IMR-90 (cell line): ENCODE measurements around the gene PLEK. TPM values are rescaled to one million over a fixed set of nuclear protein-coding genes. Genes with fewer than 3 reads are reported as not detected.

ENCODE experiments used
- ATAC-seq: fragments of 200-7000 bp; cut with Tn5 transposase; 2 replicates; pipeline ENCODE4 v1.9.1; 2020; ENCODE audit warnings: low read depth, mild to moderate bottlenecking, moderate library complexity
- BruUV-seq: library from RNA; stranded (reverse); fragments of 400-500 nt; replicated peaks from 2 replicates; lab custom pipeline; 2021; lab: Mats Ljungman, UMichigan
- CTCF ChIA-PET: fragments of 300-600 bp; formaldehyde crosslinking; extraction: SDS; loops from one replicate; lab custom pipeline; 2021; ENCODE audit warnings: antibody characterized with exemption; lab: Yijun Ruan, JAX
- POLR2A ChIA-PET: fragments of 300-600 bp; sonication (Branson Sonifier 250); formaldehyde crosslinking; loops from one replicate; lab custom pipeline; 2022; ENCODE audit warnings: antibody characterized with exemption; ENCODE audit not compliant: unreplicated experiment; lab: Charles Lee
- DNase-seq: peaks from one replicate; pipeline ENCODE4 v3.0.0; 2013
- H2AFZ ChIP-seq: replicated peaks from 2 replicates; pipeline ENCODE3; 2013; ENCODE audit warnings: low read length, mild to moderate bottlenecking; ENCODE audit not compliant: poor library complexity
- H2AK5ac ChIP-seq: 2 replicates; pipeline ENCODE4 v1.6.1; 2013; ENCODE audit warnings: low read depth, low read length, inconsistent platforms
- H2AK9ac ChIP-seq: replicated peaks from 2 replicates; pipeline ENCODE3; 2013; ENCODE audit warnings: mild to moderate bottlenecking, low read depth, low read length, moderate library complexity; ENCODE audit not compliant: poor library complexity
- H2BK120ac ChIP-seq: 2 replicates; pipeline ENCODE4 v1.6.1; 2013; ENCODE audit warnings: low read depth, low read length, inconsistent platforms
- H2BK15ac ChIP-seq: 3 replicates; pipeline ENCODE4 v1.6.1; 2013; ENCODE audit warnings: low read depth, low read length, inconsistent platforms
- H2BK20ac ChIP-seq: 2 replicates; pipeline ENCODE4 v1.6.1; 2013; ENCODE audit warnings: low read depth, mild to moderate bottlenecking, inconsistent platforms, low read length, moderate library complexity
- H2BK5ac ChIP-seq: 2 replicates; pipeline ENCODE4 v1.6.1; 2013; ENCODE audit warnings: mild to moderate bottlenecking, low read depth, low read length, inconsistent platforms; ENCODE audit not compliant: poor library complexity, severe bottlenecking
- H3K14ac ChIP-seq: replicated peaks from 2 replicates; pipeline ENCODE4 v1.6.1; 2013; ENCODE audit warnings: low read depth, low read length, inconsistent platforms
- H3K18ac ChIP-seq: 2 replicates; pipeline ENCODE4 v1.6.1; 2013; ENCODE audit warnings: low read depth, low read length, control low read depth
- H3K23ac ChIP-seq: 2 replicates; pipeline ENCODE4 v1.6.1; 2013; ENCODE audit warnings: low read depth, low read length, inconsistent platforms
- H3K27ac ChIP-seq: 2 replicates; pipeline ENCODE4 v1.5.1; 2013; ENCODE audit warnings: mild to moderate bottlenecking, control low read depth, low read length; ENCODE audit not compliant: insufficient read depth
- H3K27me3 ChIP-seq: 2 replicates; pipeline ENCODE4 v1.6.1; 2013; ENCODE audit warnings: low read length; ENCODE audit not compliant: control insufficient read depth, insufficient read depth
- H3K36me3 ChIP-seq: 2 replicates; pipeline ENCODE4 v1.6.1; 2013; ENCODE audit warnings: low read length, mixed read lengths; ENCODE audit not compliant: control insufficient read depth, insufficient read depth
- H3K4ac ChIP-seq: 2 replicates; pipeline ENCODE4 v1.6.1; 2013; ENCODE audit warnings: low read depth, low read length, inconsistent platforms
- H3K4me1 ChIP-seq: 2 replicates; pipeline ENCODE4 v1.6.1; 2013; ENCODE audit warnings: low read length, mixed read lengths; ENCODE audit not compliant: control insufficient read depth, insufficient read depth
- H3K4me2 ChIP-seq: 2 replicates; pipeline ENCODE4 v1.6.1; 2013; ENCODE audit warnings: low read depth, mild to moderate bottlenecking, control low read depth, low read length, moderate library complexity
- H3K4me3 ChIP-seq: 2 replicates; pipeline ENCODE4 v1.5.1; 2013; ENCODE audit warnings: low read depth, mild to moderate bottlenecking, control low read depth, low read length, moderate library complexity; ENCODE audit not compliant: insufficient read depth
- H3K56ac ChIP-seq: 2 replicates; pipeline ENCODE4 v1.6.1; 2013; ENCODE audit warnings: low read length, inconsistent platforms; ENCODE audit not compliant: insufficient read depth; ENCODE audit errors: extremely low read depth
- H3K79me1 ChIP-seq, 2 experiments: 2 replicates each; pipeline ENCODE4 v1.6.1; 2013; ENCODE audit warnings: low read length in 2 of 2, inconsistent platforms in 1 of 2, low read depth in 1 of 2
- H3K9ac ChIP-seq: 2 replicates; pipeline ENCODE4 v1.6.1; 2013; ENCODE audit warnings: low read depth, low read length, control low read depth
- H3K9me1 ChIP-seq: 2 replicates; pipeline ENCODE4 v1.6.1; 2013; ENCODE audit warnings: low read length, inconsistent platforms; ENCODE audit not compliant: insufficient read depth
- H3K9me3 ChIP-seq: 2 replicates; pipeline ENCODE4 v1.6.1; 2013; ENCODE audit warnings: low read length; ENCODE audit not compliant: control insufficient read depth, insufficient read depth
- H4K20me1 ChIP-seq: 2 replicates; pipeline ENCODE4 v1.6.1; 2013; ENCODE audit warnings: low read length, inconsistent platforms; ENCODE audit not compliant: insufficient read depth
- H4K5ac ChIP-seq: 2 replicates; pipeline ENCODE4 v1.6.1; 2013; ENCODE audit warnings: mild to moderate bottlenecking, low read depth, low read length, control low read depth
- H4K8ac ChIP-seq, 2 experiments: 2 replicates each; pipeline ENCODE4 v1.6.1; 2013; ENCODE audit warnings: low read depth in 2 of 2, low read length in 2 of 2, control low read depth in 1 of 2, inconsistent platforms in 1 of 2
- H4K91ac ChIP-seq: 2 replicates; pipeline ENCODE4 v1.6.1; 2013; ENCODE audit warnings: low read depth, low read length, inconsistent platforms; ENCODE audit not compliant: insufficient read depth
- BHLHE40 ChIP-seq: fragments of 150-350 bp; IDR thresholded peaks from 2 replicates; pipeline ENCODE4 v1.6.1; 2016; ENCODE audit warnings: mild to moderate bottlenecking, low read depth, low read length
- CEBPB ChIP-seq: IDR thresholded peaks from 2 replicates; pipeline ENCODE4 v1.6.1; 2012; ENCODE audit warnings: low read depth, low read length, improper control_type of control experiment
- CHD1 ChIP-seq: IDR thresholded peaks from 2 replicates; pipeline ENCODE4 v1.6.1; 2012; ENCODE audit warnings: low read depth, low read length, improper control_type of control experiment
- FOS ChIP-seq: fragments of 150-350 bp; IDR thresholded peaks from 2 replicates; pipeline ENCODE4 v1.6.1; 2016; ENCODE audit warnings: low read depth, low read length
- MAFK ChIP-seq: IDR thresholded peaks from 2 replicates; pipeline ENCODE4 v1.6.1; 2012; ENCODE audit warnings: low read depth, low read length, improper control_type of control experiment
- MAZ ChIP-seq: IDR thresholded peaks from 2 replicates; pipeline ENCODE4 v1.6.1; 2012; ENCODE audit warnings: low read depth, mild to moderate bottlenecking, low read length, improper control_type of control experiment, moderate library complexity, borderline replicate concordance
- MXI1 ChIP-seq: IDR thresholded peaks from 2 replicates; pipeline ENCODE4 v1.6.1; 2012; ENCODE audit warnings: low read depth, mild to moderate bottlenecking, low read length, moderate library complexity, borderline replicate concordance
- NFE2L2 ChIP-seq: fragments of 150-350 bp; IDR thresholded peaks from 2 replicates; pipeline ENCODE4 v1.6.1; 2016; ENCODE audit warnings: low read depth, mild to moderate bottlenecking, low read length
- POLR2A ChIP-seq: IDR thresholded peaks from 2 replicates; pipeline ENCODE4 v1.6.1; 2012; ENCODE audit warnings: mild to moderate bottlenecking, low read depth, low read length
- RAD21 ChIP-seq: IDR thresholded peaks from 2 replicates; pipeline ENCODE4 v1.6.1; 2012; ENCODE audit warnings: low read length, improper control_type of control experiment
- RCOR1 ChIP-seq: IDR thresholded peaks from 2 replicates; pipeline ENCODE4 v1.6.1; 2012; ENCODE audit warnings: mild to moderate bottlenecking, low read length, improper control_type of control experiment; ENCODE audit not compliant: insufficient replicate concordance
- RFX5 ChIP-seq: IDR thresholded peaks from 2 replicates; pipeline ENCODE4 v1.8.0; 2012; ENCODE audit warnings: low read depth, mild to moderate bottlenecking, low read length, moderate library complexity
- SMC3 ChIP-seq: fragments of 150-350 bp; IDR thresholded peaks from 2 replicates; pipeline ENCODE4 v1.6.1; 2016; ENCODE audit warnings: low read depth, mild to moderate bottlenecking, antibody characterized with exemption, low read length, moderate library complexity
- USF2 ChIP-seq: fragments of 150-350 bp; IDR thresholded peaks from 2 replicates; pipeline ENCODE4 v1.6.1; 2017; ENCODE audit warnings: mild to moderate bottlenecking, antibody characterized with exemption, low read length, low read depth
- WGBS, 2 experiments: methylation state at CpG; one replicate each; pipeline versions ENCODE4 v1.1.5 to v1.1.7; 2013; ENCODE audit warnings: missing lambda C conversion rate in 2 of 2; ENCODE audit not compliant: insufficient read length in 1 of 2; ENCODE audit errors: extremely low coverage in 2 of 2; 5-methylcytosine and 5-hydroxymethylcytosine counted together
- dilution Hi-C: fragments of 300-500 bp; cut with HindIII; formaldehyde crosslinking; loops from one replicate; pipeline ENCODE4 v1.14.3; 2018; ENCODE audit warnings: low sequenced_read_pairs; ENCODE audit not compliant: unreplicated experiment
- in situ Hi-C: fragments of 300-500 bp; cut with MboI; formaldehyde crosslinking; loops from 3 replicates; pipeline ENCODE4 v1.14.3; 2019; ENCODE audit warnings: low sequenced_read_pairs, inconsistent platforms, mixed read lengths
- intact Hi-C: fragments of 100-400 bp; cut with micrococcal nuclease; formaldehyde crosslinking; loops from 2 replicates; pipeline ENCODE4 v1.10.0; 2022
- polyA plus RNA-seq, 3 experiments: library from polyadenylated mRNA; depleted of rRNA; stranded (reverse); fragments of >200 nt; gene quantifications; 2 replicates each; pipeline ENCODE4 v1.2.3, GENCODE V29; 2012; ENCODE audit warnings: low replicate concordance in 1 of 3
- total RNA-seq: library from RNA; depleted of rRNA; stranded (reverse); fragments of >200 nt; gene quantifications from 2 replicates; pipeline ENCODE4 v1.2.3, GENCODE V29; 2012
- TF ChIP-seq, protein P1 (sequence below): conservative IDR thresholded peaks from 2 replicates; pipeline ENCODE4 v1.5.1; 2012; ENCODE audit warnings: mild to moderate bottlenecking, low read depth, low read length, improper control_type of control experiment
- TF ChIP-seq, protein P2 (sequence below): fragments of 150-350 bp; IDR thresholded peaks from 2 replicates; pipeline ENCODE4 v1.6.1; 2016; ENCODE audit warnings: low read depth, mild to moderate bottlenecking, low read length, moderate library complexity, borderline replicate concordance

Gene PLEK
- total and polyA plus RNA-seq, 2 of the 4 experiments (the other 2 are of a cell fraction): under 0.01 TPM; not detected in 1

- in situ Hi-C loops (no loop called here), intact Hi-C loops (no loop called here), dilution Hi-C loops (no loop called here)
- Histone ChIP-seq H2BK5ac (no peak overlapping the region), H3K9me1 (peaks cover 9% of the 10 kb centered on the region), H3K36me3 (no peaks in the 10 kb centered on the region), H4K8ac (no peak overlapping the region), H3K4me2 (no peak overlapping the region), H3K56ac (no peak overlapping the region), H4K20me1 (no peaks in the 10 kb centered on the region), H3K9ac (no peak overlapping the region), H2AFZ (no peak overlapping the region), H3K9me3 (no peaks in the 10 kb centered on the region), H2BK20ac (no peak overlapping the region), H3K18ac (no peak overlapping the region), H3K27ac (no peak overlapping the region), H3K4me1 (peaks cover 4% of the 10 kb centered on the region), H3K79me1 (no peaks in the 10 kb centered on the region), H2AK9ac (no peak overlapping the region), H3K14ac (no peak overlapping the region), H2BK120ac (no peak overlapping the region), H2BK15ac (no peak overlapping the region), H3K4me3 (no peak overlapping the region), H3K4ac (no peak overlapping the region), H4K91ac (no peak overlapping the region), H2AK5ac (no peak overlapping the region), H4K5ac (no peak overlapping the region), H3K27me3 (no peaks in the 10 kb centered on the region), H3K23ac (no peak overlapping the region)
- DNase-seq: no peak
- WGBS, 2 experiments: 79% methylated on average over 3 of the region's 5 CpGs; no CpG with 5 or more reads in 1 of the 2 experiments
- ChIA-PET CTCF (no interaction called here), POLR2A (no interaction called here)
- no TSS peak for BruUV-seq
- no peak for ATAC-seq
- no peak for TF ChIP-seq FOS
- TF ChIP-seq CHD1: no peak
- TF ChIP-seq, protein P1, sequence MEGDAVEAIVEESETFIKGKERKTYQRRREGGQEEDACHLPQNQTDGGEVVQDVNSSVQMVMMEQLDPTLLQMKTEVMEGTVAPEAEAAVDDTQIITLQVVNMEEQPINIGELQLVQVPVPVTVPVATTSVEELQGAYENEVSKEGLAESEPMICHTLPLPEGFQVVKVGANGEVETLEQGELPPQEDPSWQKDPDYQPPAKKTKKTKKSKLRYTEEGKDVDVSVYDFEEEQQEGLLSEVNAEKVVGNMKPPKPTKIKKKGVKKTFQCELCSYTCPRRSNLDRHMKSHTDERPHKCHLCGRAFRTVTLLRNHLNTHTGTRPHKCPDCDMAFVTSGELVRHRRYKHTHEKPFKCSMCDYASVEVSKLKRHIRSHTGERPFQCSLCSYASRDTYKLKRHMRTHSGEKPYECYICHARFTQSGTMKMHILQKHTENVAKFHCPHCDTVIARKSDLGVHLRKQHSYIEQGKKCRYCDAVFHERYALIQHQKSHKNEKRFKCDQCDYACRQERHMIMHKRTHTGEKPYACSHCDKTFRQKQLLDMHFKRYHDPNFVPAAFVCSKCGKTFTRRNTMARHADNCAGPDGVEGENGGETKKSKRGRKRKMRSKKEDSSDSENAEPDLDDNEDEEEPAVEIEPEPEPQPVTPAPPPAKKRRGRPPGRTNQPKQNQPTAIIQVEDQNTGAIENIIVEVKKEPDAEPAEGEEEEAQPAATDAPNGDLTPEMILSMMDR: no peak
- TF ChIP-seq, protein P2, sequence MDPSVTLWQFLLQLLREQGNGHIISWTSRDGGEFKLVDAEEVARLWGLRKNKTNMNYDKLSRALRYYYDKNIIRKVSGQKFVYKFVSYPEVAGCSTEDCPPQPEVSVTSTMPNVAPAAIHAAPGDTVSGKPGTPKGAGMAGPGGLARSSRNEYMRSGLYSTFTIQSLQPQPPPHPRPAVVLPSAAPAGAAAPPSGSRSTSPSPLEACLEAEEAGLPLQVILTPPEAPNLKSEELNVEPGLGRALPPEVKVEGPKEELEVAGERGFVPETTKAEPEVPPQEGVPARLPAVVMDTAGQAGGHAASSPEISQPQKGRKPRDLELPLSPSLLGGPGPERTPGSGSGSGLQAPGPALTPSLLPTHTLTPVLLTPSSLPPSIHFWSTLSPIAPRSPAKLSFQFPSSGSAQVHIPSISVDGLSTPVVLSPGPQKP: no peak
- TF ChIP-seq BHLHE40: no peak
- TF ChIP-seq USF2: no peak
- no peak for TF ChIP-seq MXI1
- no peak for TF ChIP-seq SMC3
- TF ChIP-seq RAD21: no peak
- no peak for TF ChIP-seq RFX5
- TF ChIP-seq RCOR1: no peak
- TF ChIP-seq MAZ: no peak
- TF ChIP-seq MAFK: no peak
- TF ChIP-seq POLR2A: no peak
- no peak for TF ChIP-seq NFE2L2
- no peak for TF ChIP-seq CEBPB
Measured at GRCh38 chr2:68328901-68329300, 36.2 kb upstream of the PLEK start.
